Measurements from ENCODE around the gene RSRC1. TPM values are rescaled to one million over a fixed set of nuclear protein-coding genes. Genes with fewer than 3 reads are reported as not detected.
"Not testable (repeated sequence)": the region's sequence is repeated elsewhere in the genome, so short reads cannot be mapped to it uniquely, and the experiment has no call there.

RSRC1 gene
- polyA plus RNA-seq, 4 donors = 9.4 to 24.4 (median 11.6) TPM

DNA sequence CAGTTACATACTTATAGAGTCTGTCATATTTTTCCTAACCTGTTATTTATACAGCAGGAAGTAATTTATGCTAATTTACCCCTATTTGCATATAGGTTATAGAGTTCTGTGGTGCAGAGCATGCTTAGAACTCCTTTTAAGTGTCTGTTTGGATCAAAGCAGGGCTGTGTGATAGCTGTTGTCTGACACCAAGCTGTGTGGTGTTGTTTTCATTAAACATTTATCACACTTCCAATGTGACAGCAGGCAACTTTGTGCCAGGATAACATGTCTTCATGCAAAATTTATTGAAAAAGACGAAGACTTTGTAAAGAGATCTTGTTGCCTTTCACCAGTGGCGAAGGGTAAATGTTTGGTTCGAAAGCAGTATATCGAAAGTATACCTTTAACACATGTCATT lies 100.2 kb downstream of the RSRC1 start:
- FAIRE-seq = no peak
- H3K36me3 ChIP-seq (ENCODE audit: control insufficient read depth in 3 of 3, insufficient read depth in 2 of 3, low read depth in 1 of 3, low read length in 3 of 3) = no peaks in the 10 kb centered on the region
- DNase-seq = no peak
- 95 to 99% (median 95%) methylated on average over 4 of the region's 4 CpGs for WGBS, 3 donors
- H3K9me3 ChIP-seq (ENCODE audit: control insufficient read depth in 2 of 2, insufficient read depth in 1 of 2, low read depth in 1 of 2, low read length in 1 of 2) = no peaks in the 10 kb centered on the region
- no peaks in the 10 kb centered on the region for H3K4me1 ChIP-seq (ENCODE audit: control insufficient read depth in 3 of 3, insufficient read depth in 2 of 3, low read depth in 1 of 3, low read length in 2 of 3)
- H3K27ac ChIP-seq (ENCODE audit: low read depth in 1 of 3, low read length in 2 of 3) = no peak overlapping the region
- H3K27me3 ChIP-seq (ENCODE audit: control insufficient read depth in 3 of 3, insufficient read depth in 3 of 3, low read length in 3 of 3) = no peaks in the 10 kb centered on the region
- no peak overlapping the region for H3K4me3 ChIP-seq (ENCODE audit: low read depth in 1 of 3, low read length in 3 of 3)

DNA sequence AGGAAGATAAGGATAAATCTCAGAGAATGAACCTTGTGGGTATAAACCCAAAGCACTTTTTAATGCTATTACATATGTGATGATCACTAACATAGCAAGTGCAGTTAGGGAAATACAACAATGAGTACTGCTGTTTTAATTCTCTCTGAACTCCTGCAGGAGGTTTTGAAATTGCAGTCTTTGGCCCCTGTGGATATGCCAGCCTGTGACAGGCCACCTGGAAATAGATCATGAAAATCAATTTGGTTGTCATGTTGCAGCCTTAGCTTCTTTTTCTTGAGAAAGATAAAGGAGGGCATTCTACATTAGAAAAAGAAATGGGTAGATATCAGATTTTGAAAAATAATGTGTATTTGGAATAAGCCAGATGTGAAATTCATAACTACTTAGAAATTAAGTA lies 103.6 kb downstream of the RSRC1 start:
- Histone ChIP-seq H3K27ac (ENCODE audit: low read depth in 1 of 3, low read length in 2 of 3) (no peak overlapping the region), H3K4me3 (ENCODE audit: low read depth in 1 of 3, low read length in 3 of 3) (no peak overlapping the region), H3K9me3 (ENCODE audit: control insufficient read depth in 2 of 2, insufficient read depth in 1 of 2, low read depth in 1 of 2, low read length in 1 of 2) (no peaks in the 10 kb centered on the region), H3K27me3 (ENCODE audit: control insufficient read depth in 3 of 3, insufficient read depth in 3 of 3, low read length in 3 of 3) (no peaks in the 10 kb centered on the region), H3K36me3 (ENCODE audit: control insufficient read depth in 3 of 3, insufficient read depth in 2 of 3, low read depth in 1 of 3, low read length in 3 of 3) (no peaks in the 10 kb centered on the region), H3K4me1 (ENCODE audit: control insufficient read depth in 3 of 3, insufficient read depth in 2 of 3, low read depth in 1 of 3, low read length in 2 of 3) (no peaks in the 10 kb centered on the region)
- FAIRE-seq (no peak), DNase-seq (no peak)

DNA sequence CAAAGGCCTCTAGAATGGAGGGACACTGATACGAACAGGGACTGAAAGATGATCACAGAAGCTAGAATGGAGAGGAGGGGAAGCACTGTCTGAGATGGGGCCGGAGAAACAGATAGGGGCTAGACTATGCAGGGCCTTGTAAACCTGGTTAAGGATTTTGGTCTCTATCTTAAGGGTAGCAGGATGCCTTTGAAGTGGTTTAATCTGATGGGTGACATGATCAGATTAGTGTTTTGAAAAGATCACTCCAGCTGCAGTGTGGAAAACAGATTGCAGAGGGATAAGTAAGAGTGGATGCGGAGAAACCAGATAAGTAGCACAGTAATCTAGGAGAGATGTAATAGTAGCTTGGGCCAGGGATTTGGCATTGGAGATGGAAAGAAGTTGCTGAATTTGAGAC lies 108.1 kb downstream of the RSRC1 start:
- no peak for FAIRE-seq
- no peaks in the 10 kb centered on the region for H3K4me1 ChIP-seq (ENCODE audit: control insufficient read depth in 3 of 3, insufficient read depth in 2 of 3, low read depth in 1 of 3, low read length in 2 of 3)
- no peaks in the 10 kb centered on the region for H3K27me3 ChIP-seq (ENCODE audit: control insufficient read depth in 3 of 3, insufficient read depth in 3 of 3, low read length in 3 of 3)
- H3K9me3 ChIP-seq (ENCODE audit: control insufficient read depth in 2 of 2, insufficient read depth in 1 of 2, low read depth in 1 of 2, low read length in 1 of 2) = no peaks in the 10 kb centered on the region
- WGBS, 3 donors = 91 to 96% (median 96%) methylated on average over 3 of the region's 3 CpGs
- no peaks in the 10 kb centered on the region for H3K36me3 ChIP-seq (ENCODE audit: control insufficient read depth in 3 of 3, insufficient read depth in 2 of 3, low read depth in 1 of 3, low read length in 3 of 3)
- H3K27ac ChIP-seq (ENCODE audit: low read depth in 1 of 3, low read length in 2 of 3) = no peak overlapping the region
- H3K4me3 ChIP-seq (ENCODE audit: low read depth in 1 of 3, low read length in 3 of 3) = no peak overlapping the region
- no peak for DNase-seq

DNA sequence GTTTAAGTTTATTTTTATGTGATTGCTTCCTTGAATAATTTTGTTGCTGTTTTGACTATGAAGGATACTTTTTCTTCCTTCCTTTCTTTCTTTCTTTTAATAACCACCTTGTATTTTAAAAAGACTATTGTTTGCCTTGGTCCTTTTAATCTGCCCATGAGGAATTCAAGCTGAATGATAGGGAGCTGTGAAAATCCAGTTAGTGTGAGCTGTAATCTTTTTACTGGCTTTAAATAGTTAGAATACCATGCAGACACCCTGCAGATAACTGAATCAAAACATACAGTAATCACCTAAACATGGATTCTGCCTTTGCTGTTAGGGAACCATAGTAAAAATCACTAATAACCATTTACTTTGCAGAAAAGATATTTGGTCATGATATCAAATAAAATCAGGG lies 110.7 kb downstream of the RSRC1 start:
- DNase-seq = no peak
- Histone ChIP-seq H3K27ac (ENCODE audit: low read depth in 1 of 3, low read length in 2 of 3) (no peak overlapping the region), H3K4me1 (ENCODE audit: control insufficient read depth in 3 of 3, insufficient read depth in 2 of 3, low read depth in 1 of 3, low read length in 2 of 3) (no peaks in the 10 kb centered on the region), H3K4me3 (ENCODE audit: low read depth in 1 of 3, low read length in 3 of 3) (no peak overlapping the region), H3K27me3 (ENCODE audit: control insufficient read depth in 3 of 3, insufficient read depth in 3 of 3, low read length in 3 of 3) (no peaks in the 10 kb centered on the region), H3K36me3 (ENCODE audit: control insufficient read depth in 3 of 3, insufficient read depth in 2 of 3, low read depth in 1 of 3, low read length in 3 of 3) (no peaks in the 10 kb centered on the region), H3K9me3 (ENCODE audit: control insufficient read depth in 2 of 2, insufficient read depth in 1 of 2, low read depth in 1 of 2, low read length in 1 of 2) (no peaks in the 10 kb centered on the region)
- FAIRE-seq = no peak

DNA sequence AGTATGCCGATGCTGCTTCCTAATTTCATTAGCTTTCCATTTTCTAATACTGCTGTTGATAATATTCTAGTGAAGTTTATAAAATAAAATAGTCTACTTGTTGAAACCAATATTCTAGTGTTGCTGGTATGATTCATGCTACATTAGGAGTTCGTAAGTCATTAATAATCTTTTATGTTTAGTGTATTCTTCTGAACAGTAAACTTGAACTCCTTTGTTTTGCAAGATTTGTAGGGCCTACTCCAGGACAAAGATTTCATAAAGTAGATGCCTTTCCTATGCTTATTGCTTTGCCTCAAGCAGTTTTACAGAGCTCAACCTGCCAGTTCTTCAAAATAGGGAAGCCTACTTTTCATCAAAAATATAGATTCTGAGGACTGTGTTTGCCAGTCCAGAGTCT lies 111.5 kb downstream of the RSRC1 start:
- WGBS, 3 donors = 96 to 100% (median 99%) methylated on average over 2 of the region's 2 CpGs
- H3K36me3 ChIP-seq (ENCODE audit: control insufficient read depth in 3 of 3, insufficient read depth in 2 of 3, low read depth in 1 of 3, low read length in 3 of 3) = no peaks in the 10 kb centered on the region
- H3K4me3 ChIP-seq (ENCODE audit: low read depth in 1 of 3, low read length in 3 of 3) = no peak overlapping the region
- no peaks in the 10 kb centered on the region for H3K9me3 ChIP-seq (ENCODE audit: control insufficient read depth in 2 of 2, insufficient read depth in 1 of 2, low read depth in 1 of 2, low read length in 1 of 2)
- no peaks in the 10 kb centered on the region for H3K4me1 ChIP-seq (ENCODE audit: control insufficient read depth in 3 of 3, insufficient read depth in 2 of 3, low read depth in 1 of 3, low read length in 2 of 3)
- DNase-seq = no peak
- no peaks in the 10 kb centered on the region for H3K27me3 ChIP-seq (ENCODE audit: control insufficient read depth in 3 of 3, insufficient read depth in 3 of 3, low read length in 3 of 3)
- no peak overlapping the region for H3K27ac ChIP-seq (ENCODE audit: low read depth in 1 of 3, low read length in 2 of 3)
- no peak for FAIRE-seq

DNA sequence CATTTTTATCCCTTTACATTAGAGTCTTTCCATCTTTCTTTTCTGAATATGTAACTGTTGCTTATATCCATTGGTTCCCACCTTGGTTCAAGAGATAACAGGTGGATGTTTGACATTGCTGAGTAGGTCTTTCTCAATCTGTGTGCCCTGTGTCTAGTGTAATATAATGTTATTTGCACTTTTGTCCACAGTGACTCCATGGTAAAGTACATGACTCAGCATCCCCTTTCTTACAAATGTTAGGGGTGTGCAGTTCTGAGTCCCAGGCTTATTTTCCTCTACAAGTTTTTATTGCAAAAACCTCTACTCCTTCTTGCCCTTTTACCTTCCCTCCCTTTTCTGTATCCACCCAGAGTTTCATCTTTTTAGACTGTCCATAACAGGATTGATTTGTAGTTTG lies 116.5 kb downstream of the RSRC1 start:
- Histone ChIP-seq H3K27ac (ENCODE audit: low read depth in 1 of 3, low read length in 2 of 3) (no peak overlapping the region), H3K36me3 (ENCODE audit: control insufficient read depth in 3 of 3, insufficient read depth in 2 of 3, low read depth in 1 of 3, low read length in 3 of 3) (peaks cover 0 to 3% (median 0%) of the 10 kb centered on the region in 3 donors), H3K27me3 (ENCODE audit: control insufficient read depth in 3 of 3, insufficient read depth in 3 of 3, low read length in 3 of 3) (no peaks in the 10 kb centered on the region), H3K9me3 (ENCODE audit: control insufficient read depth in 2 of 2, insufficient read depth in 1 of 2, low read depth in 1 of 2, low read length in 1 of 2) (no peaks in the 10 kb centered on the region), H3K4me1 (ENCODE audit: control insufficient read depth in 3 of 3, insufficient read depth in 2 of 3, low read depth in 1 of 3, low read length in 2 of 3) (no peaks in the 10 kb centered on the region), H3K4me3 (ENCODE audit: low read depth in 1 of 3, low read length in 3 of 3) (no peak overlapping the region)
- no peak for DNase-seq
- no peak for FAIRE-seq

DNA sequence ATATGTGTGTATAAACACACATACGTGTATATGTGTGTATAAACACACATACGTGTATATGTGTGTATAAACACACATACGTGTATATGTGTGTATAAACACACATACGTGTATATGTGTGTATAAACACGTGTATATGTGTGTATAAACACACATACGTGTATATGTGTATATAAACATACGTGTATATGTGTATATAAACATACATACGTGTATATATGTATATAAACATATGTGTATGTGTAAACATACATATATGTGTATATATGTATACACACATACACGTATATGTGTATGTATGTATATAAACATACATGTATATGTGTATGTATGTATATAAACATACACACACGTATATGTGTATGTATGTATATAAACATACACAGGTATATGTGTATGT lies 119.1 kb downstream of the RSRC1 start:
- not testable (repeated sequence) for FAIRE-seq; DNase-seq; H3K27ac ChIP-seq (ENCODE audit: low read depth in 1 of 3, low read length in 2 of 3); H3K36me3 ChIP-seq (ENCODE audit: control insufficient read depth in 3 of 3, insufficient read depth in 2 of 3, low read depth in 1 of 3, low read length in 3 of 3); H3K9me3 ChIP-seq (ENCODE audit: control insufficient read depth in 2 of 2, insufficient read depth in 1 of 2, low read depth in 1 of 2, low read length in 1 of 2); H3K27me3 ChIP-seq (ENCODE audit: control insufficient read depth in 3 of 3, insufficient read depth in 3 of 3, low read length in 3 of 3); H3K4me3 ChIP-seq (ENCODE audit: low read depth in 1 of 3, low read length in 3 of 3); H3K4me1 ChIP-seq (ENCODE audit: control insufficient read depth in 3 of 3, insufficient read depth in 2 of 3, low read depth in 1 of 3, low read length in 2 of 3)
- 91 to 96% (median 91%) methylated on average over 9 to 10 of the region's 10 CpGs for WGBS, 3 donors

DNA sequence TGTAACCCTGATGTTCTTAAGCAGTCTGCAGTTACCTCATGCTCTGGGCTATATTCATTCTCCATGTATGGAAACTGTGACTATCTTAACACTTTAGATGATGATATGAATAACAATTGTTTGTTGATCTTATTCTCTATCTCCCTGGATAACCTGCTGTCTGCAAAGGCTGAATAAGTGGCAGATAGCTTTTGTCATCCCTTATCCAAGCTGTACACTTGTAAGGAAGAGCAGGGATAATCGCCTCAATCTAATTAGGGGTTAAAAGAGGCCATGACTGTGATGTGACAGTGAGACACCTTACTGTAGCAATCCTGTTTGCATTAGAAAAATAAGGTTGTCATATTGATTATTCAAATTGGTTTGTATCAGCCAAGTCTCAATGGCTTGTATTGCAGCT lies 123.9 kb downstream of the RSRC1 start:
- no peak overlapping the region for H3K27ac ChIP-seq (ENCODE audit: low read depth in 1 of 3, low read length in 2 of 3)

DNA sequence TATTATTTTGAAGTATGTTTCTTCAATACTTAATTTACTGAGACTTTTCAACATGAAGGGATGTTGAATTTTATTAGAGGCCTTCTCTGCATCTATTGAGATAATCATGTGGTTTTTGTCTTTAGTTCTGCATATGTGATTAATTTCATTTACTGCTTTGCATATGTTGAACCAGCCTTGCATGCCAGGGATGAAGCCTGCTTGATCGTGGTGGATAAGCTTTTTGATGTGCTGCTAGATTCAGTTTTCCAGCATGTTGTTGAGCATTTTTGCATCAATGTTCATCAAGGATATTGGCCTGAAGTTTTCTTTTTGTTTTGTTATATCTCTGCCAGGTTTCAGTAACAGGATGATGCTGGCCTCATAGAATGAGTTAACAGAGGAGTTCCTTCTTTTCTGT lies 134.4 kb downstream of the RSRC1 start:
- 94 to 97% (median 94%) methylated on average over 1 of the region's 1 CpG for WGBS, 3 donors
- H3K9me3 ChIP-seq (ENCODE audit: control insufficient read depth in 2 of 2, insufficient read depth in 1 of 2, low read depth in 1 of 2, low read length in 1 of 2) = peaks cover 0 to 9% of the 10 kb centered on the region in 2 donors
- no peak for DNase-seq
- no peaks in the 10 kb centered on the region for H3K27me3 ChIP-seq (ENCODE audit: control insufficient read depth in 3 of 3, insufficient read depth in 3 of 3, low read length in 3 of 3)
- no peak overlapping the region for H3K4me3 ChIP-seq (ENCODE audit: low read depth in 1 of 3, low read length in 3 of 3)
- no peaks in the 10 kb centered on the region for H3K36me3 ChIP-seq (ENCODE audit: control insufficient read depth in 3 of 3, insufficient read depth in 2 of 3, low read depth in 1 of 3, low read length in 3 of 3)
- no peaks in the 10 kb centered on the region for H3K4me1 ChIP-seq (ENCODE audit: control insufficient read depth in 3 of 3, insufficient read depth in 2 of 3, low read depth in 1 of 3, low read length in 2 of 3)
- H3K27ac ChIP-seq (ENCODE audit: low read depth in 1 of 3, low read length in 2 of 3) = no peak overlapping the region
- FAIRE-seq = no peak

More for the DNA sequence above, 123.9 kb downstream of the RSRC1 start:
- no peaks in the 10 kb centered on the region for H3K9me3 ChIP-seq (ENCODE audit: control insufficient read depth in 2 of 2, insufficient read depth in 1 of 2, low read depth in 1 of 2, low read length in 1 of 2)
- H3K4me1 ChIP-seq (ENCODE audit: control insufficient read depth in 3 of 3, insufficient read depth in 2 of 3, low read depth in 1 of 3, low read length in 2 of 3) = no peaks in the 10 kb centered on the region
- FAIRE-seq (no peak), DNase-seq (no peak)
- H3K4me3 ChIP-seq (ENCODE audit: low read depth in 1 of 3, low read length in 3 of 3) = no peak overlapping the region
- peaks cover 0 to 3% (median 0%) of the 10 kb centered on the region in 3 donors for H3K36me3 ChIP-seq (ENCODE audit: control insufficient read depth in 3 of 3, insufficient read depth in 2 of 3, low read depth in 1 of 3, low read length in 3 of 3)
- no peaks in the 10 kb centered on the region for H3K27me3 ChIP-seq (ENCODE audit: control insufficient read depth in 3 of 3, insufficient read depth in 3 of 3, low read length in 3 of 3)
- 88 to 100% (median 97%) methylated on average over 1 of the region's 1 CpG for WGBS, 3 donors
